Colonic mucosa (tissue), 4 donors: ENCODE results near the gene IRF8. TPM values are rescaled to one million over a fixed set of nuclear protein-coding genes. Genes with fewer than 3 reads are reported as not detected.

Source experiments
- DNase-seq: peaks from one replicate; pipeline ENCODE4 v3.0.0-alpha.2; 2020
- H3K27ac ChIP-seq: fragments of 200-600 bp; one replicate; pipeline ENCODE4 v1.8.0; 2021
- H3K27me3 ChIP-seq: fragments of 200-600 bp; one replicate; pipeline ENCODE4 v1.8.0; 2021
- H3K36me3 ChIP-seq: fragments of 200-600 bp; one replicate; pipeline ENCODE4 v1.8.0; 2021
- H3K4me1 ChIP-seq: fragments of 200-600 bp; one replicate; pipeline ENCODE4 v1.8.0; 2021; ENCODE audit warnings: mild to moderate bottlenecking
- H3K4me3 ChIP-seq: fragments of 200-600 bp; one replicate; pipeline ENCODE4 v1.8.0; 2021
- H3K9ac ChIP-seq, 2 donors: one replicate each; pipeline ENCODE4 v1.7.0; 2013; ENCODE audit warnings: control low read depth in 2 of 2, low read depth in 2 of 2, low read length in 2 of 2
- H3K9me3 ChIP-seq: fragments of 200-600 bp; one replicate; pipeline ENCODE4 v1.8.0; 2021
- intact Hi-C: fragments of 100-400 bp; cut with DNase I; formaldehyde crosslinking; loops from one replicate; pipeline ENCODE4 v1.14.1; 2022
- total RNA-seq, 2 donors: library from RNA; stranded (reverse); fragmentation: NEBNext Ultra II Directional in 1 of 2; extraction: Animal tissue kit (Norgen Biotek cat#: 25700) in 1 of 2; gene quantifications; one replicate each; pipeline ENCODE4 v1.2.1, GENCODE V29; 2021
- TF ChIP-seq, protein P1 (sequence below): fragments of 200-600 bp; IDR thresholded peaks from one replicate; pipeline ENCODE4 v1.8.0; 2022; ENCODE audit warnings: antibody characterized with exemption, mild to moderate bottlenecking
- donor health status: healthy.
- donor health status: DM: no; HTN: no; CAD: no.
- donor health status: DM: no; HTN: no; CAD: no.

Gene IRF8
- total RNA-seq, 2 donors from 2014 or later = 25.1 to 52.5 TPM

- Histone ChIP-seq H3K27ac (no peak overlapping the region), H3K4me1 (no peaks in the 10 kb centered on the region), H3K4me3 (no peak overlapping the region), H3K9ac (no peak overlapping the region), H3K27me3 (no peaks in the 10 kb centered on the region), H3K9me3 (no peaks in the 10 kb centered on the region), H3K36me3 (no peaks in the 10 kb centered on the region)
- TF ChIP-seq, protein P1, sequence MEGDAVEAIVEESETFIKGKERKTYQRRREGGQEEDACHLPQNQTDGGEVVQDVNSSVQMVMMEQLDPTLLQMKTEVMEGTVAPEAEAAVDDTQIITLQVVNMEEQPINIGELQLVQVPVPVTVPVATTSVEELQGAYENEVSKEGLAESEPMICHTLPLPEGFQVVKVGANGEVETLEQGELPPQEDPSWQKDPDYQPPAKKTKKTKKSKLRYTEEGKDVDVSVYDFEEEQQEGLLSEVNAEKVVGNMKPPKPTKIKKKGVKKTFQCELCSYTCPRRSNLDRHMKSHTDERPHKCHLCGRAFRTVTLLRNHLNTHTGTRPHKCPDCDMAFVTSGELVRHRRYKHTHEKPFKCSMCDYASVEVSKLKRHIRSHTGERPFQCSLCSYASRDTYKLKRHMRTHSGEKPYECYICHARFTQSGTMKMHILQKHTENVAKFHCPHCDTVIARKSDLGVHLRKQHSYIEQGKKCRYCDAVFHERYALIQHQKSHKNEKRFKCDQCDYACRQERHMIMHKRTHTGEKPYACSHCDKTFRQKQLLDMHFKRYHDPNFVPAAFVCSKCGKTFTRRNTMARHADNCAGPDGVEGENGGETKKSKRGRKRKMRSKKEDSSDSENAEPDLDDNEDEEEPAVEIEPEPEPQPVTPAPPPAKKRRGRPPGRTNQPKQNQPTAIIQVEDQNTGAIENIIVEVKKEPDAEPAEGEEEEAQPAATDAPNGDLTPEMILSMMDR = no peak
- no peak for DNase-seq
- intact Hi-C loops = no loop called here
Measured at GRCh38 chr16:85945424-85945751, 46.4 kb downstream of the IRF8 start.

GRCh38 chr16:85946541-85947124, 47.7 kb downstream of the IRF8 start:
- TF ChIP-seq, protein P1 = no peak
- H3K27ac ChIP-seq = no peak overlapping the region
- H3K9me3 ChIP-seq = no peaks in the 10 kb centered on the region
- no peaks in the 10 kb centered on the region for H3K36me3 ChIP-seq
- no peak overlapping the region for H3K9ac ChIP-seq
- H3K4me1 ChIP-seq = no peaks in the 10 kb centered on the region
- DNase-seq = no peak
- intact Hi-C loops = no loop called here
- no peaks in the 10 kb centered on the region for H3K27me3 ChIP-seq
- H3K4me3 ChIP-seq = no peak overlapping the region

DNA sequence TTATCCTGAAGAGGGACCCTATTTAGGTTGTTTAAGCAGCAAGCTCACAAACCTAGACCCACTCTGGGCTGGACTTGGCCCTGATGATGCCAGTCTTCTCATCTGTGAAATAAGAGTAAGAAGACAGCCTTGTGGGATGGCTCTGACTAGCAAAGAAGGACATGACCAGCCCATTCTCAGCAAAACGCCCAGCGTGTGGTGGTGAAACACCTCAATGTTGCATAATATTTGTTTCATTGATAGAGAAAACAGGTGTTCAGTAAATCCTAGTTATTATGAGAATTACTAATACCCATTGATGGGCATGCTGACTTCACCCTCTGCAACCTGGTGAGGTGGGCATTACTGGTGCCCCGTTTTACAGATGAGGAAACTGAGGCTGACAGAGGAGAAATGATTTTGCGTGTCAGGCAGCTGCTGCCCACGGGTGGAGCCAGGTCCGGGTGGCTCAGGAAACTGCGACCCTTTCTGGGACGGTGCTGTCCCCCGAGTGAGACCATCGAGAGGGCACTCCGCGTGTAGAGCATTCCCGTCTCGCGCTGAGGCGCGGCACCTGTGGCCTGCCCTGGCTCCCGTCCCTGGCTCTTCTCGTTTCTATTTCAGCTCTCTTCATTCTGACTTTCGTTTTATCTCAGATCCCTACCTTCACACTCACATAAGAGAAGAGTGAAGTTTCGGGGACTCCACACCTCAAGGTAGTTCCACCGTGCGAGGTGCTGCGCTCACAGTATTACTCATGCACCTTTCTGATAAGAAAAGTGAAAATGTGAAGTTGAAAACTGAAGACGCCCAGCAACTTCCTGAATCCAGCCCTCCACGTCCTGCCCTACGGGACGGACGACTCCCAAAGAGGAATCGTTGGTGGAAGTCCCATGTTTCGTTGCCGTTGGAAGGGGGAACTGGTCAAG, 48.5 kb downstream of the IRF8 start:
- no peaks in the 10 kb centered on the region for H3K36me3 ChIP-seq
- H3K9ac ChIP-seq = no peak overlapping the region
- H3K27ac ChIP-seq = no peak overlapping the region
- no peaks in the 10 kb centered on the region for H3K4me1 ChIP-seq
- no peaks in the 10 kb centered on the region for H3K9me3 ChIP-seq
- no peak for DNase-seq
- intact Hi-C loops = no loop called here
- TF ChIP-seq, protein P1 = no peak
- H3K27me3 ChIP-seq = no peaks in the 10 kb centered on the region
- H3K4me3 ChIP-seq = no peak overlapping the region

DNA sequence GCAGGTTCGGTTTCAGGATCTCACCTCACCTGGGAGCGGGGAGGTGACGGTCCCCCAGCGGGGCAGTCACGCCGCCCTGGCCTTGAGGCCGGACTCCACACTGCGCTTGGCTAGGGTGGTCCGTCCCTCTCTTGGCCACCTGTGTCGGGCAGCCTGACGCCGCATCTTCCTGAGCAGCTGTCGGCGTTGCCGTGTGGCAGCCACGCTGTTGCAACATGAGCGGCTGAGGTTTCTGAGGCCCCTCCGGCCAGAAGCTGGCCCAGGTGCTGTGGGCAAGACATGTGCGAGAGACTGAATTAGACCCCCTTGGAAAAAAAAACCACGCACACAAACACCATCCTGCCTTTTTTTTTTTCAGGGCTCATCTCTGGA, 49.2 kb downstream of the IRF8 start:
- no peak for DNase-seq
- no peaks in the 10 kb centered on the region for H3K36me3 ChIP-seq
- no peak overlapping the region for H3K4me3 ChIP-seq
- TF ChIP-seq, protein P1 = no peak
- H3K9ac ChIP-seq = no peak overlapping the region
- no peaks in the 10 kb centered on the region for H3K27me3 ChIP-seq
- no peaks in the 10 kb centered on the region for H3K4me1 ChIP-seq
- no peak overlapping the region for H3K27ac ChIP-seq
- no peaks in the 10 kb centered on the region for H3K9me3 ChIP-seq
- intact Hi-C loops = no loop called here

DNA sequence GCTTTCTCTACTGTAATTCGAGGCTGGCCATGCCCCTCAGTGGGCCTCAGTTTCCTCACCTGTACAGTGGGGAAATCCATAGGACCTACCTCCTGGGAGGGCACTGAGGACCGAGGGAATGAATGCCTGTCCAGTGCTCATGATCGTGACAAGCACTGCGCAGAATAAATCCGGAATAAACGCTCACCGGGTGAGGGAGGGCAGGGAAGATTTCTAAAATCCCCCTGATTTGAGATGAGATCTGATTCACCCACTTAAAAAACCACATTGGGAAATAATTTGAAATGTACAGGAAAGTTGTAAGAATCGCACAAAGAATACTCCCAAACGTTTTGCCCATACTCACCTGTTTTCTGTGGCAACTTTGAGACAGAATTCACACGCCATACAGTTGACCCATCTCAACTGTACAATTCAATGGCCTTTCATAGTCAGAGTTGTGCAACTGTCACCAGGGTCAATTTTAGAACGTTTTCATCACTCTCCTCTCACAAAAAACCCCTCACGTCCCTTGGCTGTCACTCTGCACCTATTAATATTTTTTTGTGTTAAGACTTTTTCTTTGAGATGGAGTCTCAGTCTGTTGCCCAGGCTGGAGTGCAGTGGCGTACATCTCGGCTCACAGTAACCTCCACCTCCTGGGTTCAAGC, 49.8 kb downstream of the IRF8 start:
- intact Hi-C loops = no loop called here

More for the DNA sequence above, 49.8 kb downstream of the IRF8 start:
- Histone ChIP-seq H3K9me3 (no peaks in the 10 kb centered on the region), H3K27me3 (no peaks in the 10 kb centered on the region), H3K27ac (no peak overlapping the region), H3K9ac (no peak overlapping the region), H3K36me3 (no peaks in the 10 kb centered on the region), H3K4me1 (no peaks in the 10 kb centered on the region), H3K4me3 (no peak overlapping the region)
- DNase-seq = no peak
- TF ChIP-seq, protein P1 = no peak
